Panc1 (cell line): ENCODE results near the gene EFTUD2. TPM values are rescaled to one million over a fixed set of nuclear protein-coding genes. Genes with fewer than 3 reads are reported as not detected.

ENCODE experiments used
- ATAC-seq: fragments of 200-7000 bp; cut with Tn5 transposase; 2 replicates; pipeline ENCODE4 v1.9.1; 2020; ENCODE audit warnings: mild to moderate bottlenecking, moderate library complexity
- BruUV-seq: library from RNA; stranded (reverse); fragments of 400-500 nt; replicated peaks from 2 replicates; lab custom pipeline; 2021; lab: Mats Ljungman, UMichigan
- CTCF ChIA-PET: fragments of 300-600 bp; sonication (Branson Sonifier 250); formaldehyde crosslinking; loops from one replicate; lab custom pipeline; 2022; ENCODE audit warnings: antibody characterized with exemption; lab: Charles Lee
- POLR2A ChIA-PET: fragments of 300-600 bp; sonication (Branson Sonifier 250); formaldehyde crosslinking; loops from one replicate; lab custom pipeline; 2022; ENCODE audit warnings: antibody characterized with exemption; lab: Charles Lee
- DNase-seq: peaks from one replicate; pipeline ENCODE4 v3.0.0-alpha.2; 2010; ENCODE audit warnings: low read depth, low spot score
- H3K27ac ChIP-seq: 2 replicates; pipeline ENCODE4 v1.5.1; 2011; ENCODE audit warnings: mild to moderate bottlenecking, low read length, inconsistent platforms
- H3K27me3 ChIP-seq: fragments of 200-500 bp; sonication (Bioruptor generic); 2 replicates; pipeline ENCODE4 v1.6.0; 2014; ENCODE audit warnings: low read length, inconsistent platforms; ENCODE audit not compliant: control insufficient read depth, insufficient read depth
- H3K36me3 ChIP-seq: fragments of 200-500 bp; sonication (Bioruptor generic); 2 replicates; pipeline ENCODE4 v1.5.1; 2014; ENCODE audit warnings: inconsistent platforms, mild to moderate bottlenecking, low read length, moderate library complexity; ENCODE audit not compliant: control insufficient read depth, insufficient read depth
- H3K4me1 ChIP-seq: 2 replicates; pipeline ENCODE4 v1.5.1; 2011; ENCODE audit warnings: inconsistent platforms, mild to moderate bottlenecking, low read length, moderate library complexity; ENCODE audit not compliant: control insufficient read depth, insufficient read depth
- H3K4me3 ChIP-seq, 2 experiments: 2 replicates each; pipeline ENCODE4 v1.5.1; 2011 to 2012; ENCODE audit warnings: low read depth in 2 of 2, low read length in 2 of 2, mild to moderate bottlenecking in 2 of 2, inconsistent platforms in 1 of 2, moderate library complexity in 1 of 2
- H3K9me3 ChIP-seq: fragments of 200-500 bp; sonication (Bioruptor generic); 2 replicates; pipeline ENCODE4 v1.5.1; 2014; ENCODE audit warnings: low read depth, mild to moderate bottlenecking, inconsistent platforms, low read length, moderate library complexity; ENCODE audit not compliant: control insufficient read depth, insufficient read depth
- POLR2AphosphoS5 ChIP-seq: IDR thresholded peaks from 2 replicates; pipeline ENCODE4 v1.6.1; 2012; ENCODE audit warnings: mild to moderate bottlenecking, low read depth, low read length, moderate library complexity
- SIN3A ChIP-seq: IDR thresholded peaks from 2 replicates; pipeline ENCODE4 v1.6.1; 2012; ENCODE audit warnings: low read depth, mild to moderate bottlenecking, low read length, moderate library complexity, borderline replicate concordance; ENCODE audit not compliant: insufficient read depth
- TCF7L2 ChIP-seq: IDR thresholded peaks from 2 replicates; pipeline ENCODE4 v1.6.1; 2011; ENCODE audit warnings: mild to moderate bottlenecking, low read depth, low read length, inconsistent platforms
- in situ Hi-C: cut with HindIII; loops from 2 replicates; pipeline ENCODE4 v1.10.0; 2016; ENCODE audit warnings: low sequenced_read_pairs, low pct_unique_long_range_greater_than_20kb
- intact Hi-C: fragments of 100-400 bp; cut with micrococcal nuclease; formaldehyde crosslinking; loops from one replicate; pipeline ENCODE4 v1.10.0; 2022; ENCODE audit not compliant: unreplicated experiment
- total RNA-seq: library from RNA; stranded (reverse); gene quantifications from one replicate; pipeline ENCODE4 v1.2.1, GENCODE V29; 2021; ENCODE audit not compliant: unreplicated experiment
- TF ChIP-seq, protein P1 (sequence below): fragments of 450-650 bp; IDR thresholded peaks from 2 replicates; pipeline ENCODE4 v1.5.1; 2017; ENCODE audit warnings: mild to moderate bottlenecking
- TF ChIP-seq, protein P2 (sequence below), 2 experiments: IDR thresholded peaks; 2 replicates each; pipeline ENCODE4 v1.6.1; 2011 to 2012; ENCODE audit warnings: low read depth in 2 of 2, control low read depth in 1 of 2, low read length in 1 of 2, mild to moderate bottlenecking in 1 of 2, moderate library complexity in 1 of 2; ENCODE audit not compliant: insufficient read depth in 1 of 2

EFTUD2 gene
- total RNA-seq, 1 experiment from 2014 or later, result 98.0 TPM

DNA sequence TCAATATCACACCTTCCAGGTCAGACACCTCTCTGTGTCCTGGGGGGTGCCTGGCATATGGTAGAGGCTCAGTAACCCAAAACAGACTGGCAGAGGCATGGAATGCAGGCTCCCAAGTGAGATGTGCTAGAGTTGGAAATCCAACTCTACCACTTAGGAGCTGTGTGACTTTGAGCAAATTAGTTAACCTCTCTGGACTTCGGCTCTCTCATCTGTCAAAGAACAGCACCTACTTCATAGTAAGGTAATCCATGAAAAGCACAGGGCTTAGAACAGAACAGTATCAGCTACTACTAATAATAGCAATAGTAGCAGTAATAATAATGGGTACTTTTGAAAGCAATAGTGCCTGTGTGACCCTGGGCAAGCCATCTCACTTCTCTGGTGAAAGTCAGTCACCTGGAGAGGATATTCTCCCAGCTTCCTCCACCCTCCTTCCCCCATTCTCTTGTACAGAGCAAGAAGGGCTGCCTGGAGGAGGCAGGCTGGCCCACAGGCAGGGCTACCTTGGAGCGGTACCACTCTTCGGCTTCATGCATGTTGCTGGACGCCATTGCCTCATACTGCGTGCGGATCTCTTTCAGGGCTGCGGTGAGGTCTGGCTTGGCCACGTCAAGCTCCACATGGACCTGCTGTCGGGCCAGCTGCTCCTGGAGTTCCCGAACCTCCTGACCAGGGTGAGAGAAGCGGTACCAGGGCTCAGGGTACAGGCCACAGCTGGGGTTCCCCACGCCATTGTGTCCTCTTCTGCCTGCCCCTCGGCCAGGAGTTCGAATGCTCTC, 13.7 kb upstream of the EFTUD2 start:
- H3K36me3 ChIP-seq, result no peaks in the 10 kb centered on the region
- H3K9me3 ChIP-seq, result no peaks in the 10 kb centered on the region
- TF ChIP-seq POLR2AphosphoS5, result no peak
- no peak for TF ChIP-seq SIN3A
- TF ChIP-seq, protein P1, sequence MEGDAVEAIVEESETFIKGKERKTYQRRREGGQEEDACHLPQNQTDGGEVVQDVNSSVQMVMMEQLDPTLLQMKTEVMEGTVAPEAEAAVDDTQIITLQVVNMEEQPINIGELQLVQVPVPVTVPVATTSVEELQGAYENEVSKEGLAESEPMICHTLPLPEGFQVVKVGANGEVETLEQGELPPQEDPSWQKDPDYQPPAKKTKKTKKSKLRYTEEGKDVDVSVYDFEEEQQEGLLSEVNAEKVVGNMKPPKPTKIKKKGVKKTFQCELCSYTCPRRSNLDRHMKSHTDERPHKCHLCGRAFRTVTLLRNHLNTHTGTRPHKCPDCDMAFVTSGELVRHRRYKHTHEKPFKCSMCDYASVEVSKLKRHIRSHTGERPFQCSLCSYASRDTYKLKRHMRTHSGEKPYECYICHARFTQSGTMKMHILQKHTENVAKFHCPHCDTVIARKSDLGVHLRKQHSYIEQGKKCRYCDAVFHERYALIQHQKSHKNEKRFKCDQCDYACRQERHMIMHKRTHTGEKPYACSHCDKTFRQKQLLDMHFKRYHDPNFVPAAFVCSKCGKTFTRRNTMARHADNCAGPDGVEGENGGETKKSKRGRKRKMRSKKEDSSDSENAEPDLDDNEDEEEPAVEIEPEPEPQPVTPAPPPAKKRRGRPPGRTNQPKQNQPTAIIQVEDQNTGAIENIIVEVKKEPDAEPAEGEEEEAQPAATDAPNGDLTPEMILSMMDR, result no peak
- TF ChIP-seq TCF7L2, result no peak
- TF ChIP-seq, protein P2, sequence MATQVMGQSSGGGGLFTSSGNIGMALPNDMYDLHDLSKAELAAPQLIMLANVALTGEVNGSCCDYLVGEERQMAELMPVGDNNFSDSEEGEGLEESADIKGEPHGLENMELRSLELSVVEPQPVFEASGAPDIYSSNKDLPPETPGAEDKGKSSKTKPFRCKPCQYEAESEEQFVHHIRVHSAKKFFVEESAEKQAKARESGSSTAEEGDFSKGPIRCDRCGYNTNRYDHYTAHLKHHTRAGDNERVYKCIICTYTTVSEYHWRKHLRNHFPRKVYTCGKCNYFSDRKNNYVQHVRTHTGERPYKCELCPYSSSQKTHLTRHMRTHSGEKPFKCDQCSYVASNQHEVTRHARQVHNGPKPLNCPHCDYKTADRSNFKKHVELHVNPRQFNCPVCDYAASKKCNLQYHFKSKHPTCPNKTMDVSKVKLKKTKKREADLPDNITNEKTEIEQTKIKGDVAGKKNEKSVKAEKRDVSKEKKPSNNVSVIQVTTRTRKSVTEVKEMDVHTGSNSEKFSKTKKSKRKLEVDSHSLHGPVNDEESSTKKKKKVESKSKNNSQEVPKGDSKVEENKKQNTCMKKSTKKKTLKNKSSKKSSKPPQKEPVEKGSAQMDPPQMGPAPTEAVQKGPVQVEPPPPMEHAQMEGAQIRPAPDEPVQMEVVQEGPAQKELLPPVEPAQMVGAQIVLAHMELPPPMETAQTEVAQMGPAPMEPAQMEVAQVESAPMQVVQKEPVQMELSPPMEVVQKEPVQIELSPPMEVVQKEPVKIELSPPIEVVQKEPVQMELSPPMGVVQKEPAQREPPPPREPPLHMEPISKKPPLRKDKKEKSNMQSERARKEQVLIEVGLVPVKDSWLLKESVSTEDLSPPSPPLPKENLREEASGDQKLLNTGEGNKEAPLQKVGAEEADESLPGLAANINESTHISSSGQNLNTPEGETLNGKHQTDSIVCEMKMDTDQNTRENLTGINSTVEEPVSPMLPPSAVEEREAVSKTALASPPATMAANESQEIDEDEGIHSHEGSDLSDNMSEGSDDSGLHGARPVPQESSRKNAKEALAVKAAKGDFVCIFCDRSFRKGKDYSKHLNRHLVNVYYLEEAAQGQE (IDR thresholded peaks at IDR 0.05; ENCODE audit: insufficient read depth in 1 of 2, low read depth in 2 of 2, low read length in 1 of 2), result no peak
- H3K27ac ChIP-seq, result no peak overlapping the region
- H3K4me3 ChIP-seq, result no peak overlapping the region
- H3K4me1 ChIP-seq, result no peaks in the 10 kb centered on the region
- in situ Hi-C loops, result no loop called here
- ATAC-seq (no peak), DNase-seq (no peak)
- no peaks in the 10 kb centered on the region for H3K27me3 ChIP-seq
- POLR2A ChIA-PET, result no interaction called here
- BruUV-seq, result no TSS peak
- intact Hi-C loops, result no loop called here
- CTCF ChIA-PET, result interaction anchor here (0.6 kb wide), 1 partner anchor 186 kb away, joined by 4 read pairs; no protein-coding TSS in a partner anchor

GRCh38 chr17:44911133-44912001, 12.1 kb upstream of the EFTUD2 start:
- peak; percentile 78 for ATAC-seq

More at GRCh38 chr17:44911133-44912001, 12.1 kb upstream of the EFTUD2 start:
- intact Hi-C loops, result no loop called here
- in situ Hi-C loops, result no loop called here
- H3K27me3 ChIP-seq, result no peaks in the 10 kb centered on the region
- H3K4me3 ChIP-seq, result no peak overlapping the region
- no peaks in the 10 kb centered on the region for H3K9me3 ChIP-seq
- DNase-seq, result no peak
- ChIA-PET CTCF (interaction anchor here (0.6 to 1.0 kb wide), 2 partner anchors 18 to 57 kb away, joined by 3 to 6 read pairs; partner anchors contain the start of gene C1QL1), POLR2A (no interaction called here)
- no peaks in the 10 kb centered on the region for H3K4me1 ChIP-seq
- no peaks in the 10 kb centered on the region for H3K36me3 ChIP-seq
- H3K27ac ChIP-seq, result no peak overlapping the region
- TF ChIP-seq SIN3A, result no peak
- TF ChIP-seq TCF7L2, result no peak
- TF ChIP-seq, protein P1, result peak; percentile 28
- TF ChIP-seq, protein P2 (IDR thresholded peaks at IDR 0.05; ENCODE audit: insufficient read depth in 1 of 2, low read depth in 2 of 2, low read length in 1 of 2), result no peak
- BruUV-seq, result no TSS peak
